A673 (cell line): Measurements from ENCODE around the gene ANO4.

Source experiments
- EZH2 ChIP-seq: fragments of 200-600 bp; sonication (generic); IDR thresholded peaks from 2 replicates; pipeline ENCODE4 v1.6.1; 2017; ENCODE audit warnings: borderline replicate concordance, low read depth, mild to moderate bottlenecking, mixed read lengths, antibody characterized with exemption, low read length; ENCODE audit not compliant: poor library complexity, severe bottlenecking
- TF ChIP-seq, protein P1 (sequence below): fragments of 300-800, 200-600 bp; sonication (generic); conservative IDR thresholded peaks from 2 replicates; pipeline ENCODE4 v1.5.1; 2017; ENCODE audit warnings: low read depth, mild to moderate bottlenecking, antibody characterized with exemption, low read length, moderate library complexity, mixed read lengths

DNA sequence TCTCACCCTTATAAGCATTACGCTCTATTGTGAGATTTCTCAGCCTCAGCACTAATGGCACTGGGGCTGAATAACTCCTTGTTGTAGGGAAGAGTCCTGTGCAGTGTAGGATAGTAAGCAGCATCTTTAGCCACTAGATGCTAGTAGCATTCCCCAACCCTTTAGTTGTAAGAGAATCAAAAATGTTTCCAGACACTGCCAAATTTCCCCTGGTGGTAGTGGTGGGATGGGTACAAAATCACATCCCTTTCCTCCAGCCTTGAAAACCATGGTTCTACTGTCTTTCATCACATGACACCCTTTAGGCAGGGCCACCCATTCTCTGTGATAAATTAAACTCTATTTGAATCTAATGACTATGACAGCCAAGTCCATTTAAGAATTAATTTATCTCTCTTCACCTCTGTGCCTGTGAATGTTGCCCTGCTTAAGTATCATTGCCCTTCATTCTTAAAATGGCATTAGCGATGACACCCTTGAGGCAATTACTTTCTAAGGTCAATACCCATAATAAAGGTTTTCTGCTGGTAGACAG is 199.4 kb downstream of the ANO4 start:
- TF ChIP-seq, protein P1, sequence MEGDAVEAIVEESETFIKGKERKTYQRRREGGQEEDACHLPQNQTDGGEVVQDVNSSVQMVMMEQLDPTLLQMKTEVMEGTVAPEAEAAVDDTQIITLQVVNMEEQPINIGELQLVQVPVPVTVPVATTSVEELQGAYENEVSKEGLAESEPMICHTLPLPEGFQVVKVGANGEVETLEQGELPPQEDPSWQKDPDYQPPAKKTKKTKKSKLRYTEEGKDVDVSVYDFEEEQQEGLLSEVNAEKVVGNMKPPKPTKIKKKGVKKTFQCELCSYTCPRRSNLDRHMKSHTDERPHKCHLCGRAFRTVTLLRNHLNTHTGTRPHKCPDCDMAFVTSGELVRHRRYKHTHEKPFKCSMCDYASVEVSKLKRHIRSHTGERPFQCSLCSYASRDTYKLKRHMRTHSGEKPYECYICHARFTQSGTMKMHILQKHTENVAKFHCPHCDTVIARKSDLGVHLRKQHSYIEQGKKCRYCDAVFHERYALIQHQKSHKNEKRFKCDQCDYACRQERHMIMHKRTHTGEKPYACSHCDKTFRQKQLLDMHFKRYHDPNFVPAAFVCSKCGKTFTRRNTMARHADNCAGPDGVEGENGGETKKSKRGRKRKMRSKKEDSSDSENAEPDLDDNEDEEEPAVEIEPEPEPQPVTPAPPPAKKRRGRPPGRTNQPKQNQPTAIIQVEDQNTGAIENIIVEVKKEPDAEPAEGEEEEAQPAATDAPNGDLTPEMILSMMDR = no peak
- no peak for TF ChIP-seq EZH2
